Fibroblast of gingiva (primary cell): Measurements from ENCODE around the gene NAT8L.

Experiments used
- DNase-seq: peaks from one replicate; pipeline ENCODE4 v3.0.0-alpha.2; 2011; ENCODE audit warnings: low read depth

Gene NAT8L

DNA sequence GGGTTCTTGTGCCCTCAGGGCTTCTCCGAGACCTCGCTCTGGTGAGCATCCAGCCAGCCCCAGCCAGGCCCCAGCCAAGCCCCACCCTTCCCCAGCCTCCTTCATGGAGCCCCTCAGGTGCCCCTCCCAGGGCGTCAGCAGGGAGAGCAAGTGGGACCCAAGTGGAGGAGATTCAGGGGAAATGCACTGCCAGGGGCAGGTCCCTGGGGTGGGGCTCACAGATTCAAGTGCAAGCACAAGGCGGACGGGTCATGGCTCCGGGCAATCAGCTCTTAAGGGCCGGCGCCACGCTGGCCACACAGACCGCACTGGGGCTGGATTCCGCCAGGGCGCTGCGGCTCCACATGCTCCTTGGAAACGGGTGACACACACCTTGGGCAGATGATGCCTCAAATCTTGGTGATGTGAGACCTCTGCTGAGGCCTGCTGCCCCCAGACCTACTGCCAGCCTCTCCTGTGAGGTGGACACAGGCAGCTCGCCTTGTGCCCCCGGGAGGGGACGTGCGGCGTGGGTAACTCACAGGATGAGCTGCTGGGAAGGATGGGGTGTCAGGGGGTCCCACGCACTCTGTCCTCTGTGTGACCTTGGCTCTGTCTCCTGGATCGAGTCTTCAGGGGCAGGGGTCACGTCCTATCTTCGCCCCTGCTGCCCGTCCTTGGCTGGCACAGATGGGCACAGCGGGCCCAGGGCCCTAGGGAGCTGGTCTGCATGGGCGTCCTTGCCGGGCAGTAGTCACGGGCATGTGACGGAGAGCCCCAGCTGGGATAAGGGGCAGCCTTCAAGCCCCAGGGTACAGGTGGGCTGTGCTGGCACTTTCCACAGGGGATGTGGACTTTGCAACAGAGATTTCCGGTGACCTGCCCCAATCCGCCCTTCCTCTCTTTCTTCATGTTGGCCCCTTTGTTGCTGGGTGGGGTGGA is 17.1 kb downstream of the NAT8L start:
- no peak for DNase-seq

GRCh38 chr4:2076908-2077536 is 17.9 kb downstream of the NAT8L start:
- no peak for DNase-seq

DNA sequence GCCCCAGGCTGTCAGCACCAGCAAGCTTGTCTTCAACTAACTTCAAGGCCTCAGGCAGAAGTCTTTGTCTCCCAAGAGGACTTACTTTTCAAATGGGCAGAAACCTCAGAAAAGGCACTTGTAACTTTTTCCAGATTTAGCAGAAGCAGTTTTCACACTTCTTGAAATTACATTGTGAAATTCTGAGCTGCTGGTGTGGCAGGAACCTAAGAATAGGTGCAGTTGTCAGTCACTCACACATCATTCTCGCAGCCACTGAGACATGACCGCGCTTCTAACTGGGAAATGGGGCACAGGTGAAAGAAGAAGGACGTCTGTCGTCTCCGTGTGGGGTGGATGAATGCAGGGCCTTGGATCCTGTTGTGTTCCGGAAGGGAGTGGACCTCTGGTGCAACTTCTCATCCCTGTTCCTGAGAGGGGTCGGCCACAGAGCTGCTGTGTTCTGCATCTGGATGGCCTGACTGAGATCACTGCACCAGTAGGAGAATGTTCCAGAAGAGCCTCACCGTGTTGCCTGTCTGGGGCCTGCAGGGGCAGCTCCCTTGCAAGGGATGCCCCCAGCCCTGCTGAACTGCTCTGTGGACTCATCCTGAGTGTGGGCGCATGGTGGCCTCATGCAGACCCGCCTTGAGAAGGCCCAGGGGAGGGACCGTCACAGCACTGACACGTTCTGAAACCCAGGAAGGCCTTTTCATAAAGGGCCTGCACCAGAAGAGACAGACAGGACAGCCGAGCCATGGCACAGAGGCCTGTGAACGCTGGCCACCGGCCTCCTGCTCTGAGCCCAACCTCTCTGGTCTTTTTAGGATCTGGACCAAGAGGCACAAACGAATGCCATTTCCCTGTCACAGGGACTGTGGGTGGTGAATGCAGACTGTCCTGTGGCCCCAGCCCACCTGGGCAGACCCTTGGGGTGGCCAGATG is 18.7 kb downstream of the NAT8L start:
- DNase-seq: no peak

- no peak for DNase-seq
Observed at GRCh38 chr4:2078584-2078983, 19.5 kb downstream of the NAT8L start.

DNA sequence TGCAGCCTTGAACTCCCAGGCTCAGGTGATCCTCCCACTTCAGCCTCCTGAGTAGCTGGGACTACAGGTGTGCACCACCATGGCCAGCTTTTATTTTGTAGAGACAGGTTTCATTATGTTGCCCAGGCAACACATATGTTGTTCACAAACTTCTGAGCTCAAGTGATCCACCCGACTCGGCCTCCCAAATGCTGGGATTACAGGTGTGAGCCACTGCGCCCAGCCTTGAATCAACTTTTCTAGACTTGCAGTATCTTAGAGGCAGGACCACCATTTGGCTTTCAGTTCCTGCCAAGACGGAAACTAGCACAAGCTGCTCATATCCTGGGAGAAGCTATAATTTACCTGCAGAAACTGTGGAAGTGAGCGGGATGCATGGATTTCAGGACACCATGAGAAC is 19.9 kb downstream of the NAT8L start:
- DNase-seq: no peak

DNA sequence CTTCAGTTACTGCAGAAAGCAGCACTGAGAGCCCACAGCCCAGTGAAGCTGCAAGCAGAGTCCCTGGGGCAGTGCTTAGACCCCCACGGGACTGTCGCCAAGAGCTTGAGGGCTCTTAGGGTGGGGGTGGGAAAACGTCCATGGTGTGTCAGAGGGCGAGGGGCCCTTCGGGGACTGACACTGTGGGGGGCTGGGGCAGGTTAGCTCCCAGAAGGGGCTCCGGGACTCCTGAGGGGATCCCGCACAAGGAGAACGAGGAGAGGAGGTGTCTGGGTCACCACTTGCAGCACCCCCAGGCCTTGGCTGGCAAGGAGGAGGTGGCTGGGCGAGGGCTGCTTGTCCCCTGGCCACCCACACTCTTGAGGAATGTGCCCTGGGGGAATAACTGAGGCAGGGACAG is 20.8 kb downstream of the NAT8L start:
- no peak for DNase-seq

GRCh38 chr4:2080429-2081300 is 21.5 kb downstream of the NAT8L start:
- no peak for DNase-seq

DNA sequence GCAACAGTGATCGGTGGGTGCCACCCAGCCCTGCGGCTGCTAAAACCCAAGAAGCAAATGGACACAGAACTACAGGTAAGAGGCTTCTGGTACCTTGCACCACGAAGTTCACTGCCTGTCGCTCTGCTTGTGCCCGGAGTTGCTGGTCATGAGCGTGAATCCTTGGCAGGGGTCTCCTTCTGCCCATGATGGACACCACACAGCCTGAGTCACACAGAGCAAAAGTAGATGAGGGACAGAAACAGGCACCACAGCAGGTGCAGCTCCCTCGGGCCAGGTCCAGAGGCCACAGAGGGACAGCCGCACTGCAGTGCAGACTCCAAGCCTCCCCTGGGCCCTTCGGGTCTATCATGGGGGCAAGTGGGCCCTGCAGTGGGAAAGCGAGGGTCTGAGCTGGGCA is 22.4 kb downstream of the NAT8L start:
- DNase-seq: no peak

DNA sequence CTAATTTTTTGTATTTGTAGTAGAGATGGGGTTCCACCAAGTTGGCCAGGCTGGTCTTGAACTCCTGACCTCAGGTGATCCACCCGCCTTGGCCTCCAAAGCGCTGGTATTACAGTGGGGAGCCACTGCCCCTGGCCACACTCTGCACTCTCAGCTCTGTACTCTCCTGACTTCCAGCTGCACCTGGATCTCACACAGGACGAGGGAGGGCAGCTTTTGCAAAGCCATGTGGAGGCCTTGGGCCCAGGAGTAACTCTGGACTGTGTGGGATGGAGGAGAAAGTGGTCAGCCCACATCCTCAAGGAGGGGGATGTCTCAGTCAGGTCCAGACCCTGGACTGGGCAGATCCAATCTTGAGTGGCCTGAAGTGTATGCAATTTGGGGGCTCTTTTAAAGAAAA is 23.0 kb downstream of the NAT8L start:
- DNase-seq: no peak

DNA sequence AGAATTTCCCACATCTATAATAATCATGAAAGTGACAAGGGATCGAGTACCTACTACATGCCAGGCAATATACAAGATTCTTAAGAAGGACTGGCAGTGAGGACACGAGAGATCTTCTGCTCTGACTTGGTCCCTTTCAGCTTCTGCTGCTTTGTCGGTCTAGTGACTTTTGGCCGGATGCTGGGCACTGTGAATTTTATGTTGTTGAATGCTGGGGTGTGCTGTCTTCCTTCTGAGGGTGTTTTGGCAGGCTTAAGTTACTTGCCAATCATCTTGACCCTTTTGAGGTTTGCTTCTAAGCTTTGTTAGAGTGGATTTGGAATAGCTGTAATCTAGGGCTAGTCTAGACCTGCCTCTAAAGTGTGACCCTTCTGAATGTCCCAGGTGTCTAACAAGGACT is 23.5 kb downstream of the NAT8L start:
- no peak for DNase-seq

GRCh38 chr4:2083116-2083825 is 24.1 kb downstream of the NAT8L start:
- no peak for DNase-seq

- no peak for DNase-seq
Observed at GRCh38 chr4:2083826-2084160, 24.7 kb downstream of the NAT8L start.

- no peak for DNase-seq
Observed at GRCh38 chr4:2084316-2084715, 25.2 kb downstream of the NAT8L start.

- DNase-seq: no peak
Observed at GRCh38 chr4:2085496-2085901, 26.4 kb downstream of the NAT8L start.

DNA sequence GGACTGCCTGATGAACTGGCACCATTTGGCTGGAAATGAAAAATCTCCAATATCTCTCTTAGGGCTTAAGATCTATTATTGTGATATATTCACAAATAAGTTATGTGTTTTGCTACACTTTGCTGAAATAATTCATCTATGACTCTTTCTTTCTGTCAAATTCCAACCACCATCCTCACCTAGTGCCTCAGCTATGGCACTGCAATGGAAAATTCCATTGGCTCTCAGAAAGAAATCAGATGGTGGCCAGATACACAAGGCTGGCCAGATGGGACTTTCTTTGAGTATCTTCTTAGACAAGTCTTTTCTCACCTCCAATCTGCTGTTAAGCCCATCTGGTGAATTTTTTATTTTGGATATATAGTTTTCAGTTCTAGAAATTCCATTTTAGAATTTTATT is 28.0 kb downstream of the NAT8L start:
- DNase-seq: no peak

DNA sequence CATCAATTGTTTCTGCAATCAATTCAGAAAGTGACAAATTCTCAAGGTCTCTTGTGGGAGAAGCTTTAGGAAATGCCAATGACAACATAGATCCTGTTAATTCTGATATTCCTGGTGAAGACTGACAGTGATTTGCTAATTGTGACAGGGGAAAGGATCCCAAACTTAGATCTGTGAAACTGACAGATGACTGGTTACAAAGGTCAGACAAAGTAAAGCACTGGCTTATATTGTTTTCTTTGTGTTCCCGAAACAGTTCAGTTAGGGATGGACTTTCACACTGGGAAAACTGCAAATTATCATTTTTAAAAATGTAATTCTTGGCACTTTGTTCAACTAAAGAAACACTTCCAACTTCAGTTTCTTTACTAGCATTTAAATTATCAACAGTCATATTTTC is 30.1 kb downstream of the NAT8L start:
- DNase-seq: no peak

DNA sequence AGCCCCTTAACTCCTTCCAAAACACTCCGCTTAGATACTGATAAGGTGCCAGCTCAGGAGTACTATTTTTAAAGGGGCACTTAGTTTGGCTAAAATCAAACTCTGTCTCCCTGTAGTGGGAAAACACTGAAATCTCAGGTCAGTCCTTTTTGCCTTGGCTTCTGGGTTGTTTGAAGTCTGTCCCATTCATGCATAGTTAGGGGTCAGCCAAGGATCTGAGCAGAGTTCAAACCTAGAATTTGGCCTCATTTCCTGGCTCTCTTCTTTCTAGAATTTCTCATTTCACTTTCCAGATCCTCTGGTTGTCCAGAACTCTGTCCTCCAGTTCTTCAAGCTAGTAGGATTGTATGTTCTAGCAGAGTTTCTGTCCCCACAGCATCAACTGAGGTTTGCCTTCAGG is 31.5 kb downstream of the NAT8L start:
- no peak for DNase-seq

DNA sequence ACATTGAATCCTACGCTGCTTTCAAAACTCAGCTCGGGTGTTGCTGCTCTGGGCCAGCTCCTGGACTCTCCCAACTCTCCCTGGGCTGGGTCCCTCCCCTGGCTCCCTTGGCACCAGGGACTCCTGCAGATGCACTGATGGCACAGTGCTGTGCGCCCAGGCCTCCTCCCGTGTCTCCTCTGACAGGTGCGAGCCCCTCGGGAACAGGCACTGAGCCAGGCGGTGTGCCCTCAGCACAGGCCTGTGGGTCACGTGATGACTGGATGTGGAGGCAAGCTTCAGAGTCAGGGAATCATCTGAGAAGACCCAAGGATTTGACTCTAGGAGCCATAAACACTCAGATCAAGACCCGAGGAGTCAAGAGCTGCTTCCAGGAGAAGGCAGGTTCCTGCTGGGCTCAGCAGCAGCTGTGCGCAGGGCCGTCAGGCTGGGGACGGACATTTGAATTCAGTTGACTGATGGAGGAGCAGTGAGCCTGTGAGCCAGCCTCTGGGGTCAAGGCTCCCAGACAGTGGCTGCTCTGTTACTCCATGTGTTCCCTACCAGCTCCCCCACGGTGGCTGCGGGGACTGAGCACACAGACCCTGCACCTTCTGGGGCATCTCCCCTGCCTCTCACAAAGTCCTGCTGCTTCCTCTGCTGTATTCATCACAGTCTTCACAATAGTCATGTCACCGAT is 33.0 kb downstream of the NAT8L start:
- DNase-seq: no peak

DNA sequence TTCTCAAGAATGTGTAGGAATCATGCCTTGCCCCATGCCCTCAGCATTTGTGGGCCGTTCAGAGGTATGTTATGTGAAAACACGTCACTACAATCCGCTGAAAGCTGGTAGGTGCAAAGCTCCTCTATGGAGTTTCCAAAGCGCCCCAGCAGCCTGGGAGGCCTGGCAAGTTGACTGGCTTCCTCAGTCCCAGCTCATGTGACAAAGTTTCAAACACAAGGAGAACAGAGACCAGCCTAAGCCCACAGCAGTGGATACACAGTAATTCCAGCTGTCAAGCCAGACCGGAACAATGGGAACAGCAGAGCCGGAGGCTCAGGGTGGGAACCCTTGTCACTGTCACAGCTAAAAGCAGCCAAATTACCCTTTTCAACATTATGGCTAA is 33.5 kb downstream of the NAT8L start:
- no peak for DNase-seq

DNA sequence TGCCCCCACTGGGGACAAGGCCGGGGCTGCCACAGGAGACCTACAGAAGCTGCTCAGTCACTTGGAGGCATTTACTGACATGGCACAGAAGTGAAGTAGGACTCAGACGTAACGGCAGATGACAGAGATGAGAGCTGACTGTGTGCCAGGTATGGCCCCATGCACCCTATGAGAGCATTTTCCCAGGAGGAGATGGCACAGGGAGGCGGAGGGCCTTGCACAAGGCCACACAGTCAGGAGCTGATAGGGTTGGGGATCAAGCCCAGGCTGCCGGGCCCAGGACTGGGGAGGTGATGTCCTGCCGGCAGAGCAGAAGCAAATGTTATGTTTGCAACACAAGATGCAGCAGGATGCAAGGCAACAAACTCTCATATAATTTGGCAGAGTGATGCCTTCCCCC is 34.1 kb downstream of the NAT8L start:
- DNase-seq: no peak

DNA sequence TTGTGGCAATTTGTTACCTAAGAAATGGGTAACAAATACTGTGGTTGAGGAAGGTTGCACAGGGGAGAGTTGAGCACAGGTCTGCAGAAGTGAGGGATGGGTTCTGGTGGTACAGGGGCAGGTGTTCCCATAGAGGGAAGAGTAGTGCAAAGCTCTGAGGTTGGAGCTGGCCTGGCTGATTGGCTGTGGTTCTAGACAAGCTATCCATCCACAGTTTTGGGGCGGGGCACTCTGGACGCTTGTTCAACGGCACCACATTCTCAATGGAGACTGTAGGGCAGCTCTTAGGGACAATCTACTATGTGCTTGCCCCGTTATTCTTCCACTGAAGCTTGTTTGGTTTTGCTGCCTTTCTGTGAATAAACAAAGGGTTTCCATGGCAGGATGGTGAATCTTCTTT is 35.4 kb downstream of the NAT8L start:
- DNase-seq: no peak
